ENCODE measurements around the gene CLEC10A. TPM values are rescaled to one million over a fixed set of nuclear protein-coding genes. Genes with fewer than 3 reads are reported as not detected.

CLEC10A gene
- total and polyA plus RNA-seq, 2 experiments from 2014 or later: 0.21 to 0.37 TPM

GRCh38 chr17:7045492-7046126 is 34.4 kb downstream of the CLEC10A start:
- no peak for TF ChIP-seq EZH2 (IDR thresholded peaks at IDR 0.05; ENCODE audit: borderline replicate concordance)
- TF ChIP-seq CTCF (IDR thresholded peaks at IDR 0.05; ENCODE audit: poor library complexity): peak; percentile 90
- Histone ChIP-seq H3K9me2 (replicated peaks; ENCODE audit: insufficient read depth) (no peaks in the 10 kb centered on the region), H3K4me3 (no peak overlapping the region), H3K4me1 (ENCODE audit: insufficient read depth) (peaks cover 19% of the 10 kb centered on the region), H3K36me3 (replicated peaks; ENCODE audit: insufficient read depth, low read depth) (no peaks in the 10 kb centered on the region), H3K4me2 (peak overlapping the region; percentile 70), H3K9me3 (ENCODE audit: low read depth) (no peaks in the 10 kb centered on the region), H2AFZ (peak overlapping the region; percentile 42), H3K27me3 (peaks cover 13% of the 10 kb centered on the region), H3K27ac (peak overlapping the region; percentile 73), H4K20me1 (ENCODE audit: insufficient read depth, poor library complexity, severe bottlenecking) (no peaks in the 10 kb centered on the region), H3K79me2 (no peaks in the 10 kb centered on the region)
- DNase-seq (ENCODE audit: low spot score): peak; percentile 81
- 27% methylated on average over 5 of the region's 5 CpGs for WGBS (ENCODE audit: low lambda C conversion rate, missing lambda C conversion rate)

GRCh38 chr17:7043497-7044198 is 36.4 kb downstream of the CLEC10A start, which contains the start of gene SLC16A11:
Gene SLC16A11, minus strand, starts transcription at chr17:7044092. Its CDS starts 579 bp downstream, at chr17:7043513.
- H4K20me1 ChIP-seq (ENCODE audit: insufficient read depth, poor library complexity, severe bottlenecking): no peaks in the 10 kb centered on the region
- 3% methylated on average over 51 of the region's 58 CpGs for WGBS (ENCODE audit: low lambda C conversion rate, missing lambda C conversion rate)
- H3K9me3 ChIP-seq (ENCODE audit: low read depth): no peaks in the 10 kb centered on the region
- peak; percentile 78 for DNase-seq (ENCODE audit: low spot score)
- H3K4me2 ChIP-seq: peak within 1 kb of the TSS; percentile 95
- H3K27me3 ChIP-seq: peaks cover 13% of the 10 kb centered on the region
- no peaks in the 10 kb centered on the region for H3K9me2 ChIP-seq (replicated peaks; ENCODE audit: insufficient read depth)
- H3K4me3 ChIP-seq: peak within 1 kb of the TSS; percentile 51
- peaks cover 19% of the 10 kb centered on the region for H3K4me1 ChIP-seq (ENCODE audit: insufficient read depth)
- no peaks in the 10 kb centered on the region for H3K79me2 ChIP-seq
- no peaks in the 10 kb centered on the region for H3K36me3 ChIP-seq (replicated peaks; ENCODE audit: insufficient read depth, low read depth)
- peak within 1 kb of the TSS; percentile 61 for H2AFZ ChIP-seq
- TF ChIP-seq CTCF (IDR thresholded peaks at IDR 0.05; ENCODE audit: poor library complexity) (no peak), EZH2 (IDR thresholded peaks at IDR 0.05; ENCODE audit: borderline replicate concordance) (no peak), EZH2phosphoT487 (IDR thresholded peaks at IDR 0.05; ENCODE audit: low read depth, severe bottlenecking, unreplicated experiment) (no peak)
- peak within 1 kb of the TSS; percentile 32 for H3K27ac ChIP-seq

- TF ChIP-seq EZH2phosphoT487 (IDR thresholded peaks at IDR 0.05; ENCODE audit: low read depth, severe bottlenecking, unreplicated experiment): no peak
- TF ChIP-seq EZH2 (IDR thresholded peaks at IDR 0.05; ENCODE audit: borderline replicate concordance): no peak
- no peak for TF ChIP-seq CTCF (IDR thresholded peaks at IDR 0.05; ENCODE audit: poor library complexity)
- H3K79me2 ChIP-seq: no peaks in the 10 kb centered on the region
- peak overlapping the region; percentile 32 for H3K27ac ChIP-seq
- peaks cover 19% of the 10 kb centered on the region for H3K4me1 ChIP-seq (ENCODE audit: insufficient read depth)
- peak overlapping the region; percentile 51 for H3K4me3 ChIP-seq
- H3K27me3 ChIP-seq: peaks cover 13% of the 10 kb centered on the region
- H3K9me2 ChIP-seq (replicated peaks; ENCODE audit: insufficient read depth): no peaks in the 10 kb centered on the region
- WGBS (ENCODE audit: low lambda C conversion rate, missing lambda C conversion rate): 2% methylated on average over 16 of the region's 21 CpGs
- H2AFZ ChIP-seq: peak overlapping the region; percentile 61
- DNase-seq (ENCODE audit: low spot score): no peak
- peak overlapping the region; percentile 95 for H3K4me2 ChIP-seq
- H3K9me3 ChIP-seq (ENCODE audit: low read depth): no peaks in the 10 kb centered on the region
- no peaks in the 10 kb centered on the region for H3K36me3 ChIP-seq (replicated peaks; ENCODE audit: insufficient read depth, low read depth)
- no peaks in the 10 kb centered on the region for H4K20me1 ChIP-seq (ENCODE audit: insufficient read depth, poor library complexity, severe bottlenecking)
Measured at GRCh38 chr17:7043182-7043496, 36.9 kb downstream of the CLEC10A start.

Data from hepatocyte (in vitro differentiated cells).